Effector memory CD4-positive, alpha-beta T cell (primary cell): Measurements from ENCODE around the gene TMEM94.

ENCODE experiments used
- DNase-seq, 3 donors: peaks; one replicate each; pipeline ENCODE4 v3.0.0-alpha.2; 2020
- H3K27ac ChIP-seq: 2 replicates; pipeline ENCODE4 v1.7.0; 2013; ENCODE audit warnings: mild to moderate bottlenecking, low read length, moderate library complexity; ENCODE audit not compliant: insufficient read depth, poor library complexity, severe bottlenecking
- H3K27me3 ChIP-seq: replicated peaks from 2 replicates; pipeline ENCODE4 v1.7.0; 2013; ENCODE audit warnings: mild to moderate bottlenecking, low read length; ENCODE audit not compliant: insufficient read depth, control insufficient read depth, poor library complexity, severe bottlenecking
- H3K36me3 ChIP-seq: 2 replicates; pipeline ENCODE4 v1.7.0; 2013; ENCODE audit warnings: mild to moderate bottlenecking, low read length, moderate library complexity; ENCODE audit not compliant: control insufficient read depth, insufficient read depth
- H3K4me1 ChIP-seq: 2 replicates; pipeline ENCODE4 v1.7.0; 2013; ENCODE audit warnings: low read length, mild to moderate bottlenecking; ENCODE audit not compliant: control insufficient read depth, insufficient read depth, poor library complexity, severe bottlenecking
- H3K4me3 ChIP-seq: 2 replicates; pipeline ENCODE4 v1.7.0; 2013; ENCODE audit warnings: low read length, low read depth, mild to moderate bottlenecking; ENCODE audit not compliant: insufficient read depth, poor library complexity, severe bottlenecking
- H3K9me3 ChIP-seq: 2 replicates; pipeline ENCODE4 v1.7.0; 2013; ENCODE audit warnings: mild to moderate bottlenecking, low read length, moderate library complexity; ENCODE audit not compliant: control insufficient read depth

The TMEM94 gene

GRCh38 chr17:75509528-75510258 is 53.3 kb downstream of the TMEM94 start:
- Histone ChIP-seq H3K4me1 (no peaks in the 10 kb centered on the region), H3K4me3 (no peak overlapping the region), H3K27me3 (no peaks in the 10 kb centered on the region), H3K27ac (no peak overlapping the region), H3K36me3 (no peaks in the 10 kb centered on the region), H3K9me3 (no peaks in the 10 kb centered on the region)
- DNase-seq, result no peak

GRCh38 chr17:75511270-75511609 is 54.8 kb downstream of the TMEM94 start:
- Histone ChIP-seq H3K9me3 (no peaks in the 10 kb centered on the region), H3K4me3 (no peak overlapping the region), H3K4me1 (peaks cover 13% of the 10 kb centered on the region), H3K27me3 (peaks cover 5% of the 10 kb centered on the region), H3K27ac (no peak overlapping the region), H3K36me3 (no peaks in the 10 kb centered on the region)
- DNase-seq, result no peak

- H3K27ac ChIP-seq, result no peak overlapping the region
- DNase-seq, result no peak
- no peaks in the 10 kb centered on the region for H3K36me3 ChIP-seq
- H3K4me1 ChIP-seq, result peaks cover 13% of the 10 kb centered on the region
- no peaks in the 10 kb centered on the region for H3K9me3 ChIP-seq
- no peak overlapping the region for H3K4me3 ChIP-seq
- peaks cover 5% of the 10 kb centered on the region for H3K27me3 ChIP-seq
Measured at GRCh38 chr17:75511610-75512575, 55.5 kb downstream of the TMEM94 start.

- Histone ChIP-seq H3K36me3 (no peaks in the 10 kb centered on the region), H3K9me3 (no peaks in the 10 kb centered on the region), H3K4me3 (no peak overlapping the region), H3K27ac (no peak overlapping the region), H3K4me1 (peaks cover 19% of the 10 kb centered on the region), H3K27me3 (peaks cover 5% of the 10 kb centered on the region)
- no peak for DNase-seq
Measured at GRCh38 chr17:75512926-75513640, 56.6 kb downstream of the TMEM94 start.

GRCh38 chr17:75513641-75514000 is 57.2 kb downstream of the TMEM94 start:
- peaks cover 5% of the 10 kb centered on the region for H3K27me3 ChIP-seq
- H3K4me1 ChIP-seq, result peaks cover 24% of the 10 kb centered on the region
- no peak overlapping the region for H3K27ac ChIP-seq
- no peak for DNase-seq
- no peak overlapping the region for H3K4me3 ChIP-seq
- no peaks in the 10 kb centered on the region for H3K9me3 ChIP-seq
- no peaks in the 10 kb centered on the region for H3K36me3 ChIP-seq

GRCh38 chr17:75514299-75514918 is 58.0 kb downstream of the TMEM94 start:
- Histone ChIP-seq H3K27ac (no peak overlapping the region), H3K4me3 (no peak overlapping the region), H3K27me3 (peaks cover 5% of the 10 kb centered on the region), H3K4me1 (peaks cover 30% of the 10 kb centered on the region), H3K36me3 (no peaks in the 10 kb centered on the region), H3K9me3 (no peaks in the 10 kb centered on the region)
- no peak for DNase-seq

- peak overlapping the region; percentile 62 for H3K4me3 ChIP-seq
- peaks cover 30% of the 10 kb centered on the region for H3K4me1 ChIP-seq
- peaks cover 5% of the 10 kb centered on the region for H3K27me3 ChIP-seq
- H3K27ac ChIP-seq, result no peak overlapping the region
- peaks cover 4% of the 10 kb centered on the region for H3K36me3 ChIP-seq
- H3K9me3 ChIP-seq, result no peaks in the 10 kb centered on the region
- no peak for DNase-seq
Measured at GRCh38 chr17:75514919-75515495, 58.6 kb downstream of the TMEM94 start.

GRCh38 chr17:75515496-75516254 is 59.2 kb downstream of the TMEM94 start, which contains the start of gene CASKIN2:
CASKIN2 (minus strand) TSS chr17:75515537; CDS start chr17:75513804, 1,733 bp downstream.
- Histone ChIP-seq H3K9me3 (no peaks in the 10 kb centered on the region), H3K27me3 (peaks cover 5% of the 10 kb centered on the region), H3K4me1 (peaks cover 30% of the 10 kb centered on the region), H3K27ac (no peak within 1 kb of the TSS), H3K4me3 (peak within 1 kb of the TSS; percentile 62), H3K36me3 (peaks cover 4% of the 10 kb centered on the region)
- DNase-seq, result peak; percentile 41 to 58 (median 52)

GRCh38 chr17:75516255-75516618 is 59.8 kb downstream of the TMEM94 start, which contains the start of gene TSEN54:
TSEN54 (plus strand) TSS chr17:75516528; CDS start chr17:75516561, 33 bp downstream.
- peaks cover 5% of the 10 kb centered on the region for H3K27me3 ChIP-seq
- H3K4me1 ChIP-seq, result peaks cover 30% of the 10 kb centered on the region
- peak within 1 kb of the TSS; percentile 76 for H3K4me3 ChIP-seq
- peaks cover 6% of the 10 kb centered on the region for H3K36me3 ChIP-seq
- peak within 1 kb of the TSS; percentile 58 for H3K27ac ChIP-seq
- H3K9me3 ChIP-seq, result no peaks in the 10 kb centered on the region
- DNase-seq, result peak; percentile 88 to 90 (median 88)
